GM12878 (cell line): ENCODE data around the gene ANP32E. TPM values are rescaled to one million over a fixed set of nuclear protein-coding genes. Genes with fewer than 3 reads are reported as not detected.
A peak's percentile ranks its signal among the peaks of the same experiment; 100 is the strongest.

Source experiments
- ATAC-seq: fragments of 200-7000 bp; cut with Tn5 transposase; 3 replicates; pipeline ENCODE4 v1.9.1; 2020; ENCODE audit warnings: mild to moderate bottlenecking, moderate library complexity
- BruUV-seq: library from RNA; stranded (reverse); fragments of 400-500 nt; replicated peaks from 2 replicates; lab custom pipeline; 2021; lab: Mats Ljungman, UMichigan
- CTCF ChIA-PET: fragments of 300-600 bp; sonication (Branson Sonifier 250); formaldehyde crosslinking; extraction: SDS; loops from one replicate; lab custom pipeline; 2021; ENCODE audit warnings: inconsistent platforms; lab: Yijun Ruan, JAX
- POLR2A ChIA-PET: fragments of 350-600 bp; formaldehyde crosslinking; extraction: SDS; loops from one replicate; lab custom pipeline; 2021; ENCODE audit warnings: inconsistent platforms; lab: Charles Lee
- RAD21 ChIA-PET: fragments of 300-600 bp; sonication (Branson Sonifier 250); formaldehyde crosslinking; loops from one replicate; lab custom pipeline; 2023; ENCODE audit warnings: antibody characterized with exemption; ENCODE audit not compliant: unreplicated experiment; lab: Charles Lee
- SMC1A ChIA-PET: fragments of 300-600 bp; sonication (Branson Sonifier 250); formaldehyde crosslinking; loops from one replicate; lab custom pipeline; 2023; ENCODE audit not compliant: unreplicated experiment, uncharacterized antibody; lab: Charles Lee
- DNase-seq: peaks from one replicate; pipeline ENCODE4 v3.0.0-alpha.2; 2011; ENCODE audit warnings: low read depth, low spot score
- FAIRE-seq: peaks from 3 replicates; lab custom pipeline; 2011; peaks lifted over from hg19 to GRCh38; lab: Jason Lieb, UNC
- H2AFZ ChIP-seq: 2 replicates; pipeline ENCODE4 v1.6.0; 2011; ENCODE audit warnings: low read depth, low read length, control low read depth; ENCODE audit not compliant: control insufficient read depth
- H3K27ac ChIP-seq: 2 replicates; pipeline ENCODE4 v1.5.1; 2011; ENCODE audit warnings: control low read depth; ENCODE audit not compliant: control insufficient read depth, insufficient read depth
- H3K27me3 ChIP-seq, 2 experiments: replicated peaks in 1 of 2; 2 replicates each; pipeline versions ENCODE4 v1.6.0 to v1.6.1; 2011; ENCODE audit warnings: low read length in 1 of 2; ENCODE audit not compliant: control insufficient read depth in 2 of 2, insufficient read depth in 2 of 2
- H3K36me3 ChIP-seq, 2 experiments: 2 replicates each; pipeline ENCODE4 v1.5.1; 2011; ENCODE audit warnings: low read length in 1 of 2; ENCODE audit not compliant: control insufficient read depth in 2 of 2, insufficient read depth in 2 of 2
- H3K4me1 ChIP-seq: 2 replicates; pipeline ENCODE4 v1.6.1; 2011; ENCODE audit warnings: mild to moderate bottlenecking, low read length, moderate library complexity, mixed read lengths; ENCODE audit not compliant: control insufficient read depth, insufficient read depth
- H3K4me2 ChIP-seq: 2 replicates; pipeline ENCODE4 v1.6.0; 2011; ENCODE audit warnings: control low read depth; ENCODE audit not compliant: control insufficient read depth, insufficient read depth
- H3K4me3 ChIP-seq: fragments of 200-600 bp; sonication (generic); 2 replicates; pipeline ENCODE4 v1.5.1; 2016
- H3K79me2 ChIP-seq: 2 replicates; pipeline ENCODE4 v1.6.0; 2011; ENCODE audit warnings: low read length; ENCODE audit not compliant: control insufficient read depth, insufficient read depth
- H3K9ac ChIP-seq: 2 replicates; pipeline ENCODE4 v1.8.0; 2011; ENCODE audit warnings: low read length, control low read depth, mixed read lengths; ENCODE audit not compliant: control insufficient read depth, insufficient read depth
- H3K9me3 ChIP-seq: replicated peaks from 3 replicates; pipeline ENCODE4 v1.5.1; 2011; ENCODE audit warnings: mild to moderate bottlenecking, low read length; ENCODE audit not compliant: control insufficient read depth, insufficient read depth
- H4K20me1 ChIP-seq: 2 replicates; pipeline ENCODE4 v1.6.0; 2011; ENCODE audit not compliant: control insufficient read depth, insufficient read depth
- CBFB ChIP-seq: IDR thresholded peaks from 2 replicates; pipeline ENCODE4 v1.6.1; 2016; ENCODE audit warnings: antibody characterized with exemption, low read depth
- EZH2 ChIP-seq: IDR thresholded peaks from 2 replicates; pipeline ENCODE4 v1.6.1; 2012; ENCODE audit warnings: low read depth, mild to moderate bottlenecking, control low read depth, inconsistent platforms, low read length, borderline replicate concordance; ENCODE audit not compliant: control insufficient read depth
- RBBP5 ChIP-seq: fragments of 200-600 bp; sonication (generic); conservative IDR thresholded peaks from 2 replicates; pipeline ENCODE4 v1.6.1; 2016
- SP1 ChIP-seq: IDR thresholded peaks from one replicate; pipeline ENCODE4 v1.6.1; 2011; ENCODE audit warnings: low read depth, low read length
- TCF3 ChIP-seq: IDR thresholded peaks from 2 replicates; pipeline ENCODE4 v1.6.1; 2012; ENCODE audit warnings: low read depth, mild to moderate bottlenecking, low read length, borderline replicate concordance; ENCODE audit not compliant: insufficient read depth
- TCF7 ChIP-seq: IDR thresholded peaks from 2 replicates; pipeline ENCODE4 v1.6.1; 2014; ENCODE audit warnings: antibody characterized with exemption, borderline replicate concordance
- WGBS: methylation state at CpG from one replicate; pipeline ENCODE4 v1.1.6; 2016; ENCODE audit warnings: low lambda C conversion rate; ENCODE audit not compliant: insufficient replicate concordance, insufficient coverage; ENCODE audit errors: missing lambda C conversion rate; 5-methylcytosine and 5-hydroxymethylcytosine counted together
- in situ Hi-C: fragments of 300-500 bp; cut with MboI; formaldehyde crosslinking; loops from 9 replicates; pipeline ENCODE4 v1.14.3; 2018; ENCODE audit warnings: mixed read lengths
- intact Hi-C: fragments of 100-400 bp; cut with micrococcal nuclease; formaldehyde crosslinking; loops from one replicate; pipeline ENCODE4 v1.14.2; 2022; ENCODE audit not compliant: unreplicated experiment
- polyA plus RNA-seq, 11 experiments: library from polyadenylated mRNA; depleted of rRNA in 4 of 11; unstranded in 6 of 11; stranded (reverse) in 5 of 11; fragments of >200 nt; fragmentation: Nextera tagmentation in 4 of 11; fragmentation: Illumina TruSeq in 1 of 11; extraction: Ambion mirVana in 4 of 11; extraction: Trizol in 1 of 11; gene quantifications; 1 replicate in 1 of 11; 2 replicates in 10 of 11; pipeline versions ENCODE4 v1.2.1 to v1.2.3, GENCODE V29; 2011 to 2016; ENCODE audit warnings: inconsistent platforms in 2 of 11, missing spikeins in 2 of 11, low read depth in 1 of 11
- total RNA-seq, 4 experiments: library from RNA; depleted of rRNA in 3 of 4; stranded (reverse); fragments of >200 nt in 3 of 4; fragmentation: Illumina TruSeq in 1 of 4; extraction: Trizol in 1 of 4; gene quantifications; 2 replicates each; pipeline versions ENCODE4 v1.2.1 to v1.2.3, GENCODE V29; 2013 to 2021
- TF ChIP-seq, protein P1 (sequence below): fragments of 450-650 bp; IDR thresholded peaks from 2 replicates; pipeline ENCODE4 v1.6.1; 2016; ENCODE audit warnings: mild to moderate bottlenecking
- TF ChIP-seq, protein P2 (sequence below): IDR thresholded peaks from 2 replicates; pipeline ENCODE4 v1.6.1; 2012; ENCODE audit warnings: low read length, inconsistent platforms

The ANP32E gene
- total and polyA plus RNA-seq, 10 of the 15 experiments (the other 5 are each of a cell fraction or from before 2014, with no cell fraction given) = 59.2 to 250 (median 121) TPM

DNA sequence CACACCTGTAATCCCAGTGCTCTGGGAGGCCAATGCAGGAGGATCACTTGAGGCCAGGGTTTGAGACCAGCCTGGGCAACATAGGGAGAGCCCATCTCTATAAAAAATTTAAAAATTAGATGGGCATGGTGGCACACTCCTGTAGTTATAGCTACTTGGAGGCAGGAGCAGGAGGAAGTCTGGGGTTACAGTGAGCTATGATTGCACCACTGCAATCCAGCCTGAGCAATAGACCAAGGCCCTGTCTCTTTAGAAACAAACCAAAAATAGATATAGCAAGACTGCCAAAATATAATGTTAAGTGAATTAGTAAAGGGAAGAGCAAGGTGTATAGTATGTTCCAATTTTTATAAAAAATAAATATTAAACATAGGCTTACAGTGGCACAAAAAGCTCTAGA, 57.4 kb downstream of the ANP32E start:
- POLR2A ChIA-PET = interaction anchor here (0.6 to 1.2 kb wide), 2 partner anchors 9 to 18 kb away, joined by 3 to 5 read pairs; no protein-coding TSS in a partner anchor
- no peak for ATAC-seq
- SMC1A ChIA-PET = interaction anchor here (1.4 kb wide), 1 partner anchor 9 kb away, joined by 7 read pairs; no protein-coding TSS in a partner anchor
- H3K9ac ChIP-seq = no peak overlapping the region
- H3K4me2 ChIP-seq = no peak overlapping the region
- H3K4me3 ChIP-seq = no peak overlapping the region
- H3K27me3 ChIP-seq = no peaks in the 10 kb centered on the region
- H3K4me1 ChIP-seq = no peaks in the 10 kb centered on the region
- no peaks in the 10 kb centered on the region for H3K79me2 ChIP-seq
- no peaks in the 10 kb centered on the region for H4K20me1 ChIP-seq
- in situ Hi-C loops = no loop called here
- TF ChIP-seq TCF7 (no peak), RBBP5 (no peak), TCF3 (no peak), SP1 (no peak)
- TF ChIP-seq, protein P1, sequence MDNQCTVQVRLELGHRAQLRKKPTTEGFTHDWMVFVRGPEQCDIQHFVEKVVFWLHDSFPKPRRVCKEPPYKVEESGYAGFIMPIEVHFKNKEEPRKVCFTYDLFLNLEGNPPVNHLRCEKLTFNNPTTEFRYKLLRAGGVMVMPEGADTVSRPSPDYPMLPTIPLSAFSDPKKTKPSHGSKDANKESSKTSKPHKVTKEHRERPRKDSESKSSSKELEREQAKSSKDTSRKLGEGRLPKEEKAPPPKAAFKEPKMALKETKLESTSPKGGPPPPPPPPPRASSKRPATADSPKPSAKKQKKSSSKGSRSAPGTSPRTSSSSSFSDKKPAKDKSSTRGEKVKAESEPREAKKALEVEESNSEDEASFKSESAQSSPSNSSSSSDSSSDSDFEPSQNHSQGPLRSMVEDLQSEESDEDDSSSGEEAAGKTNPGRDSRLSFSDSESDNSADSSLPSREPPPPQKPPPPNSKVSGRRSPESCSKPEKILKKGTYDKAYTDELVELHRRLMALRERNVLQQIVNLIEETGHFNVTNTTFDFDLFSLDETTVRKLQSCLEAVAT = no peak
- no peak for FAIRE-seq
- intact Hi-C loops = no loop called here
- no peaks in the 10 kb centered on the region for H3K36me3 ChIP-seq
- no peaks in the 10 kb centered on the region for H3K9me3 ChIP-seq
- no peak overlapping the region for H3K27ac ChIP-seq
- CTCF ChIA-PET = interaction anchor here (1.4 to 2.7 kb wide), 3 partner anchors 8 to 14 kb away, joined by 3 to 22 read pairs (median 3); no protein-coding TSS in a partner anchor
- no peak for DNase-seq
- no TSS peak for BruUV-seq
- no peak overlapping the region for H2AFZ ChIP-seq
- RAD21 ChIA-PET = interaction anchor here (0.5 to 0.6 kb wide), 2 partner anchors 8 to 103 kb away, joined by 3 to 4 read pairs; no protein-coding TSS in a partner anchor

DNA sequence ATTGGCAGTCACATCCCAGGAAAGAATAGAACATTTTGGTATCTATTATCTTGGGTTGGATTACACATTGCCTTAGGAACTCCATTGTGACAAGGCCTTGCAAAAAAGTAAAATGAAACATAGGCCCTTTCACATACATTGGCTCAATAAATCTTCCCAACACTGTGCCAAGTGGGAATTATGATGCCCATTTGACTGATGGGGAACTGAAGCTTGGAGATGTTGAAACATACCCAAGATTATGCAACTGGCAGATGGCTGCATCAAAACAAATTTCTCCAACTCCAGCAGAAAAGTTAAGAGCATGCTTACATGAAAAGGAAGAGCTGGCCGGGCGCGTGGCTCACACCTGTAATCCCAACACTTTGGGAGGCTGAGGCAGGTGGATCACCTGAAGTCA, 59.3 kb downstream of the ANP32E start:
- ChIA-PET CTCF (interaction anchor here (1.0 to 1.9 kb wide), 3 partner anchors 10 to 112 kb away, joined by 3 to 6 read pairs (median 5); no protein-coding TSS in a partner anchor), RAD21 (interaction anchor here (0.7 kb wide), 1 partner anchor 214 kb away, joined by 3 read pairs; no protein-coding TSS in a partner anchor), POLR2A (interaction anchor here (0.7 kb wide), 1 partner anchor 23 kb away, joined by 3 read pairs; no protein-coding TSS in a partner anchor), SMC1A (interaction anchor here (0.7 to 1.5 kb wide), 2 partner anchors 11 to 137 kb away, joined by 3 read pairs; no protein-coding TSS in a partner anchor)
- H4K20me1 ChIP-seq = no peaks in the 10 kb centered on the region
- no peaks in the 10 kb centered on the region for H3K9me3 ChIP-seq
- H3K36me3 ChIP-seq = no peaks in the 10 kb centered on the region
- 97% methylated on average over 3 of the region's 3 CpGs for WGBS
- DNase-seq (no peak), ATAC-seq (no peak), FAIRE-seq (peak; percentile 13)
- H2AFZ ChIP-seq = no peak overlapping the region
- H3K4me1 ChIP-seq = no peaks in the 10 kb centered on the region
- no peaks in the 10 kb centered on the region for H3K79me2 ChIP-seq
- in situ Hi-C loops = no loop called here
- intact Hi-C loops = no loop called here
- no peaks in the 10 kb centered on the region for H3K27me3 ChIP-seq
- no peak overlapping the region for H3K4me2 ChIP-seq
- BruUV-seq = no TSS peak
- no peak overlapping the region for H3K4me3 ChIP-seq
- H3K9ac ChIP-seq = no peak overlapping the region
- H3K27ac ChIP-seq = no peak overlapping the region
- TF ChIP-seq, protein P2, sequence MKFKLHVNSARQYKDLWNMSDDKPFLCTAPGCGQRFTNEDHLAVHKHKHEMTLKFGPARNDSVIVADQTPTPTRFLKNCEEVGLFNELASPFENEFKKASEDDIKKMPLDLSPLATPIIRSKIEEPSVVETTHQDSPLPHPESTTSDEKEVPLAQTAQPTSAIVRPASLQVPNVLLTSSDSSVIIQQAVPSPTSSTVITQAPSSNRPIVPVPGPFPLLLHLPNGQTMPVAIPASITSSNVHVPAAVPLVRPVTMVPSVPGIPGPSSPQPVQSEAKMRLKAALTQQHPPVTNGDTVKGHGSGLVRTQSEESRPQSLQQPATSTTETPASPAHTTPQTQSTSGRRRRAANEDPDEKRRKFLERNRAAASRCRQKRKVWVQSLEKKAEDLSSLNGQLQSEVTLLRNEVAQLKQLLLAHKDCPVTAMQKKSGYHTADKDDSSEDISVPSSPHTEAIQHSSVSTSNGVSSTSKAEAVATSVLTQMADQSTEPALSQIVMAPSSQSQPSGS = no peak
- TF ChIP-seq SP1 (no peak), EZH2 (no peak), CBFB (no peak)
- TF ChIP-seq, all 136 proteins: peak for 0
